ENCODE measurements around the gene TRAPPC2.

DNA sequence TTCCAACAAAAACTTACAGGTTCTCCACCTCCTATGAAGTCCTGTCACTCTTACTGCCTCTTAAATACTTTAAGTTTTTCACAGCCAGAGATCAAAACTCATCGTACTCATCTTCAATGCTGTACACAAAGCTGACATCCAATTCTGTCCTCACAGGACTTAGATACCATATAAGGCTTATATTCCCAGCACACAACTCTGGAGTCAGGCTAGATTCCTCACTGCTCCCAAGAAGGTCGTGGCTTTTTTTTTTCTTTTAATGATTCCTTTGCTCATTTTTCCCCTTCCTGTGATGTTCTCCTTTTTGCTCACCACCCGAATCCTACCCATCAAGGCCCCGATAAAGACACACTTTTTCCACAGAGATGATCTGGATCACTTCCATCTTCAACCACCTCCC is 914 bp downstream of the TRAPPC2 start:
- TF ChIP-seq CTCF (conservative IDR thresholded peaks at IDR 0.05; ENCODE audit: low read depth, low read length) (no peak), CHD1 (IDR thresholded peaks at IDR 0.05; ENCODE audit: low read depth, low read length) (no peak), MAFK (IDR thresholded peaks at IDR 0.05; ENCODE audit: low read depth, low read length) (no peak), POLR2A (IDR thresholded peaks at IDR 0.05; ENCODE audit: low read depth, low read length) (no peak; the same call in 1 of the 2 replicates), MXI1 (IDR thresholded peaks at IDR 0.05; ENCODE audit: borderline replicate concordance, low read depth, low read length) (no peak), RAD21 (IDR thresholded peaks at IDR 0.05; ENCODE audit: low read length) (no peak), RFX5 (IDR thresholded peaks at IDR 0.05; ENCODE audit: low read depth, low read length) (no peak)
- TF ChIP-seq, protein P1, sequence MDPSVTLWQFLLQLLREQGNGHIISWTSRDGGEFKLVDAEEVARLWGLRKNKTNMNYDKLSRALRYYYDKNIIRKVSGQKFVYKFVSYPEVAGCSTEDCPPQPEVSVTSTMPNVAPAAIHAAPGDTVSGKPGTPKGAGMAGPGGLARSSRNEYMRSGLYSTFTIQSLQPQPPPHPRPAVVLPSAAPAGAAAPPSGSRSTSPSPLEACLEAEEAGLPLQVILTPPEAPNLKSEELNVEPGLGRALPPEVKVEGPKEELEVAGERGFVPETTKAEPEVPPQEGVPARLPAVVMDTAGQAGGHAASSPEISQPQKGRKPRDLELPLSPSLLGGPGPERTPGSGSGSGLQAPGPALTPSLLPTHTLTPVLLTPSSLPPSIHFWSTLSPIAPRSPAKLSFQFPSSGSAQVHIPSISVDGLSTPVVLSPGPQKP (IDR thresholded peaks at IDR 0.05; ENCODE audit: borderline replicate concordance, low read depth, low read length): no peak
